HG03139 (cell line): ENCODE data around the gene AP2B1.
"Not testable (repeated sequence)": the region's sequence is repeated elsewhere in the genome, so short reads cannot be mapped to it uniquely, and the experiment has no call there.

ENCODE experiments used
- ATAC-seq: cut with Tn5 transposase; IDR thresholded peaks from one replicate; pipeline ENCODE4 v1.9.1; 2021; ENCODE audit not compliant: unreplicated experiment

The AP2B1 gene

GRCh38 chr17:35745749-35746320, 158.7 kb downstream of the AP2B1 start:
- ATAC-seq: no peak

DNA sequence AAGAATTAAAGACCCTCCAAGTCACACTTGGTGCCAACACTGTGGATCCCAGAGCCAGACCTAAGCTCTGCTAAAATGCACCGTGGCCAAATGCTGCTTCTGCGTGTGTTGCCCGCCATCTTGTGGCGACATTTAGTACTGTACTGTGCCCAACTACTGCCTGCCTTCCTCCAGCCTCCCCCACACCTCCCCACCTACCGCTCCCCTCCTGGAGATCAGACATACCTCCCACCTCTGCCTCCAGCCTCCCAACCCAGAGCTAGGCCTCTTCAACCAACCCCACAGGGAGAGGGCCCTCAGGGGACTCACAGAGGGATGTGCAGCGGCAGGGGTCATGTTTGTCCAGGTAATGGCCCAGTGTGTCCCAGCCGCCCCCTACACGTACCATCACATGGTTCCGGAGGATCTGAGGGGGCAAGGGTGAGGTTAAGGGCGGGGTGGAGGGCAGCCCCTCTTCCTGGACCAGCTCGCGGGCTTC, 160.5 kb downstream of the AP2B1 start:
- no peak for ATAC-seq

DNA sequence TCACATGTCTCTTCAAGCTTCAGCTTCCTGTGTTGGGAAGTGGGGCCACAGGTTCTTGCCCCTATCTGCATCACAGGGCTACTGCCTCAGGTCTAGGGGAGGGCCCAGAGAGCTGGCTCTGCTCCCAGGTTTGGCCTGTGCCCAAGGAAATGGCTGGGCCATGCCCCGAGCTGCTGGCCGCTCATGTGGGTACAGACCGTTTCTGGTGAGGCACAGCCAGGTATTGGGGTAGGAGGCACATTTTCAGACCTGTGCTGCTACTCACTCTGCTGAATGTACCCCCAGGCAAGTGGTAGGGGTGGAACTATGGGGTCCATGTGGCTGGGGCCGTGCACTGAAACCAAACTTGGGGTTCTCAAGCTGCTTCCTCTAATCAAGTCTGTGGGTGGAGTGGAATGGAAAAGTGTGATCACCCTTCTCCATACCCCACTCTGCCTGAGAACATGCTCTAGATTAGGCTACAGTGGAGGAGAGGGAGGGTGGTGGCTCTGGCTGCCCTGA, 161.3 kb downstream of the AP2B1 start:
- no peak for ATAC-seq

DNA sequence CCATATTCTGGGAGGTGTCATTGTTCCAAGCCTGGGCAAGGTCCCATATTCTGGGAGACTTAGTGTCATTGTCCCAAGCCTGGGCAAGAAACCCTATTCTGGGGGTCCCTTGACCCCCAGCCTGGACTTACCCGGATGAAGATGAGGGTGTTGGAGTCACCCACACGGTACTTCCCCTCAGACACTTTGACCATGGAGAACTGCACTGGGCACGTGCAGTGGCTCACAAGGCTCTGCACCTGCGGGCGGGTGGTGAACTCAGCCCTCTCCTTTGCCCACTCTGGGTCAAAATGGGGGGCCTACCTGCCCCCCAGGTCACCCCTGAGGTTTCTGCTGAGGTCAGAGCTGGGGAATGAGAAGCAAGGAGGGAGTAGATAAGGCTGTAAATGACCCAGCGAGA, 161.9 kb downstream of the AP2B1 start:
- no peak for ATAC-seq

GRCh38 chr17:35749560-35750412, 162.7 kb downstream of the AP2B1 start:
- no peak for ATAC-seq

GRCh38 chr17:35750526-35751395, 163.6 kb downstream of the AP2B1 start:
- ATAC-seq: no peak

GRCh38 chr17:35751541-35751940, 164.4 kb downstream of the AP2B1 start:
- ATAC-seq: not testable (repeated sequence)

- no peak for ATAC-seq
Observed at GRCh38 chr17:35752471-35752870, 165.3 kb downstream of the AP2B1 start.

GRCh38 chr17:35752945-35753764, 166.0 kb downstream of the AP2B1 start, which contains the start of gene GAS2L2:
GAS2L2 (minus strand) TSS chr17:35753239; CDS start chr17:35752850, 389 bp downstream.
- ATAC-seq: no peak

DNA sequence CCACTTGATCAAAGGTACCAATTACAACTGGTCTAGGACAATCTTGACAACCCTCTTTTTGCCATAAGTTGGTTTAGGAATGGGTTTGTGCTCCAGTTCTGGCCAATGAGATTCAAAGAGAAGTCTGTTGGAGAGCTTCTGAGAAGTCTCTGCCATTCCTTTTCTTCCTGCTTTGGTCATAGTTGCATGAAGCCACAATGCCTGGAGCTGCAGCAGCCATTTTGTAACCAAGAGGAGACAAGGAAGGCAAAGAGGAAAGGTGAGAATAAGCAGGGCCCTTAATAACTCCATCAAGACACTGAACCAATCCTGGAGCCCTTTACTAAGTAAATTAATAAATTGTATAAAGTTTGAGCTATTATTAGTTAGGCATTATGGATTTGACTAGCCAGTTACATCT, 170.1 kb downstream of the AP2B1 start:
- no peak for ATAC-seq

DNA sequence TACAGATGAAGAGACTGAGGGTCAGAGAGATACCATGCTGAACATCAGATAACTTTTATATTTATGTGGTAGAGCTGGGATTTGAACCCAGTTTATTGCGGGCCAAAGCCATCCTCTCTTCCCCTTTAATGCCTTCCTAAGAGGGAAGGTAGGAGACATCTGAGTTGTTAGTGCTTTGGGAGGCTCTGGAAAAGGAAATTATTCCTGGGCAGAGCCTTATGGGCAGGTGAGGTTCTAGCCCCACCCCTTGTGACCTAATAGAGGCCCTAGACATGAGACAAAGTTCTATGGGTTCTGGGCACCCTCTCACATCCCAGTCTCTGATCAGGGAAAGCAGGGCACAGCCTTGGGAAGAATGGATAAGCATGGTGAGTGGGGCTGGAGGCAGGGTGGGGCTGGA, 173.5 kb downstream of the AP2B1 start, which contains the start of gene C17orf50:
TSS of gene C17orf50 (plus strand) at position 301 of the 400 bp plus-strand sequence. CDS start at position 356, 55 bp downstream.
- ATAC-seq: no peak

DNA sequence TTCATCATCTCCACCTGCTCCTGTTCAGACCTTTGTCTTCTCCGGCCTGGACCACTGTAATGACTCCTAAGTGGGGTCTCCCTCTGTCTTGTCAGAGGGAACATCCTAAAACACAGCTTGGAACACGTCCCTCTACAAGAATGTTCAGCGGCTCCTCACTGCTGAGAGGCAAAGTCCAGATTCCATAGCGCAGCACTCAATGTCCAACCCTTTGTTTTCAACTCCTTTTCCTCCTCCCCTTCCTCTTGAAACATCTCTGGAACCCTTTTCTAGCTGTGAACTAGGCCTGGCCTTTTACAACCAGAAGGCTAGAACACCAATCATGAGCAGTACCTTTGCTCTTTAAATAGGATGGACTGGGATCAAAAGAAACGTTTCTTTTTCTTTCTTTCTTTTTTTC, 174.5 kb downstream of the AP2B1 start:
- ATAC-seq: no peak

DNA sequence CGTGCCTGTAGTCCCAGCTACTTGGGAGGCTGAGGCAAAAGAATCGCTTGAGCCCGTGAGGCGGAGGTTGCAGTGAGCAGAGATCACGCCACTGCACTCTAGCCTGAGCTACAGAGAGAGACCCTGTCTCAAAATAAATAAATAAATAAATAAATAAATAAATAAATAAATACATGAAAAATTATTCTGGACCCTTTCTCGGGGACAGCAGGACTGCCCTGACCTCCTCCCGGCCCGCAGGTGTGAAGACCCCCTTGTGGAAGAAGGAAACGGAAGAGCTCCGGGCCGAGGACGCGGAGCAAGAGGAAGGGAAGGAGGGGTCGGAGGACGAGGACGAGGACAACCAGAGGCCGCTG, 176.6 kb downstream of the AP2B1 start:
- ATAC-seq: no peak

- peak; percentile 79 for ATAC-seq
Observed at GRCh38 chr17:35764123-35764991, 177.2 kb downstream of the AP2B1 start.

DNA sequence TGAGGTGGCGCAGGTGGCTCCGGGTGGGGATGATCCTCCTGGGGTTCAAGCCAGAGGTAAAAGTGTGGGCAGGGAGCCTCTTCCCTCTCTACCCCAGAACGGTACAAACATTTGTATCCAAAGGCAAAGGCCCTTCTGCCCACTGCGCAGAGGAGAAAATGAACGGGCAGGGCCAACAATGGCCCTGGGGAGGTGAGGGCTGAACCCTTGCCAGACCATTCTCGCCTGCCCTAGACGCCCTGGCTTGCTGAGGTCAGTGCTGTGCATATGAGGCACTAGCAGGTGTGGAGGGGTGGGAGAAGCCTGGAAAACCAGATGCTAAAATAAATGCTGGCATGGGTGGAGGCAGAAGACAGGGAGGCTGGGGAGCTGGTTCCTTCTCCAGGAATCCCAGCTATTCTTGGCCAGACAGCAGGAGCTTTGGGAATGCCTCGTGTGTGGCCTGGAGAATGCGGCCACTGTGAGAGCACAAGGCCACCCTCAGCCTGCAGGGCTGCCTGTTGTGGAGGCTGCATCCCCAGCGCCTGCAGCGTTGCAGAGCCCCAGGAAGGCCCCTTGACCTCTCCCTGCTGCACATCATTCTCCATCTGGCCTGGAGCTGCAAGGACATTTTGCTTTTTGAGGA, 178.1 kb downstream of the AP2B1 start:
- no peak for ATAC-seq

GRCh38 chr17:35765756-35766488, 178.8 kb downstream of the AP2B1 start:
- ATAC-seq: no peak

DNA sequence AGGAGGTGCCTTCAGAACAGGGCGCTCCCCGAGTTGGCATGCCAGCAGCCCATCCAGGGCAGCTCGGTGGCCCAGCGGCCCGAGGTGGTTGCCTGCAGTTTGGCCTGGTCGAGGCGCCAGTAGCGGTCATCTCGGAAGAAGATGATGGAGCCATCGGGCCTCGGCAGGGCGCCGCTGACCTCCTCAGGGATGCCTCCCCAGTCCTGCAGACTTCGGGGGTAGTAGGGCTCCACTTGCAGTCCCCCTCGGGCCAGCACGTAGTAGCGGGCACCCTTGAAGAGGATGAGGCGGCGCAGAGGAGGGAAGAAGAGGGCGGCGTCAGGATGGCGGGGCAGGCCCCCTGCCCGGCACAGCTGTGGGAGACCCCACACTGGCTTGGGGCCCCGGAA, 179.4 kb downstream of the AP2B1 start:
- ATAC-seq: no peak

DNA sequence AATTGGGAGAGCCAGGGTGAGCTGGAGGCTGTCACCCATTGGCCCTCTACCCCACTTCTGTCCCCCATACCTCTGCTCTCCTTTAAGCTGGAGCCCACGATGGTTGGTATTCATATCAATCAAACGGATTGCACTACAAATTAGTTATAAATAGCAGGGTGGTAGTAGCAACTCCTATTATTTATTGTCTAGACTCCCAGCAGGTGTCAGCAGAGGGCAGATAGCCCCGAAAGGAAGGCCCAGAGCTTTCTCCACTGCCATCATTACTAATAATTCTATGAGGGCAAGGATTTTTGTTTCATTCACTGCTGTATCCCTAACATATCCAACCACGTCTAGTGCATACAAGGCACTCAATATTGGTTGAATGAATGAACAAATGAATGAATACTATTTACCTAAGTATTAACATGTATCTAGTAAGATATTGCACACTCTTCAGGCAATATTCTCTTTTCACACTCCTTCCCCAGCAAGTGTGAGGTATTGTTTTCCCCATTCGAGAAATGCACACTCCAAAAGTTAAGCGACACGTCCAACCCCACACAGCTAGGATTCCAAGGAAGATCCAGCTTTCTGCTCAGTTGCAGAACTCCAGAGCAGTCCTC, 179.9 kb downstream of the AP2B1 start:
- no peak for ATAC-seq
